ENCODE data around the gene ARAP1. TPM values are rescaled to one million over a fixed set of nuclear protein-coding genes. Genes with fewer than 3 reads are reported as not detected.

ARAP1 gene
- total and polyA plus RNA-seq, 2 of the 8 experiments (the other 6 are each of a cell fraction or from before 2014, with no cell fraction given), result 25.7 to 61.6 TPM

DNA sequence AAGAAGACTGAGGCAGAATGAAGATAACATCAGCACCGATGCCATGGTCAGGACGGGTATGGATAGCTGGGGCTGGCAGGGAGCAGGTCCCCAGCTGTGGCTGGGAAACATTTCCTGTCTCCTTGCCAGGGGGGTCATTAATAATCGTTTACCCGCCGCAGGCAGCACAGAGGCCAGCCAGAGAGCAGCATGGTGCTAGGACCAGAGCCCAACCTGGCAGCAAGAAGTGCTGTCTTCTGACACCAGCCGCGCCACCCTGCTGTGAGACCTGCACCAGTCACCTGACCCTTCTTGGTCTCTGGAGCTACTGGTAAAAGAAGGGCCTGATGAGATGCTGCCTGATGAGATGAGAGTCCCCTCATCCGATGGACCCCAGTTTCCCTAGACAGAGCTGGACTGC, 114.3 kb downstream of the ARAP1 start (continued):
- TF ChIP-seq, protein P1, sequence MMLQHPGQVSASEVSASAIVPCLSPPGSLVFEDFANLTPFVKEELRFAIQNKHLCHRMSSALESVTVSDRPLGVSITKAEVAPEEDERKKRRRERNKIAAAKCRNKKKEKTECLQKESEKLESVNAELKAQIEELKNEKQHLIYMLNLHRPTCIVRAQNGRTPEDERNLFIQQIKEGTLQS (IDR thresholded peaks at IDR 0.05; ENCODE audit: insufficient read depth, low read depth, low read length), result no peak
- TF ChIP-seq HDAC2 (IDR thresholded peaks at IDR 0.05; ENCODE audit: borderline replicate concordance in 1 of 2, low read depth in 2 of 2, low read length in 2 of 2), result no peak
- TF ChIP-seq, protein P2, sequence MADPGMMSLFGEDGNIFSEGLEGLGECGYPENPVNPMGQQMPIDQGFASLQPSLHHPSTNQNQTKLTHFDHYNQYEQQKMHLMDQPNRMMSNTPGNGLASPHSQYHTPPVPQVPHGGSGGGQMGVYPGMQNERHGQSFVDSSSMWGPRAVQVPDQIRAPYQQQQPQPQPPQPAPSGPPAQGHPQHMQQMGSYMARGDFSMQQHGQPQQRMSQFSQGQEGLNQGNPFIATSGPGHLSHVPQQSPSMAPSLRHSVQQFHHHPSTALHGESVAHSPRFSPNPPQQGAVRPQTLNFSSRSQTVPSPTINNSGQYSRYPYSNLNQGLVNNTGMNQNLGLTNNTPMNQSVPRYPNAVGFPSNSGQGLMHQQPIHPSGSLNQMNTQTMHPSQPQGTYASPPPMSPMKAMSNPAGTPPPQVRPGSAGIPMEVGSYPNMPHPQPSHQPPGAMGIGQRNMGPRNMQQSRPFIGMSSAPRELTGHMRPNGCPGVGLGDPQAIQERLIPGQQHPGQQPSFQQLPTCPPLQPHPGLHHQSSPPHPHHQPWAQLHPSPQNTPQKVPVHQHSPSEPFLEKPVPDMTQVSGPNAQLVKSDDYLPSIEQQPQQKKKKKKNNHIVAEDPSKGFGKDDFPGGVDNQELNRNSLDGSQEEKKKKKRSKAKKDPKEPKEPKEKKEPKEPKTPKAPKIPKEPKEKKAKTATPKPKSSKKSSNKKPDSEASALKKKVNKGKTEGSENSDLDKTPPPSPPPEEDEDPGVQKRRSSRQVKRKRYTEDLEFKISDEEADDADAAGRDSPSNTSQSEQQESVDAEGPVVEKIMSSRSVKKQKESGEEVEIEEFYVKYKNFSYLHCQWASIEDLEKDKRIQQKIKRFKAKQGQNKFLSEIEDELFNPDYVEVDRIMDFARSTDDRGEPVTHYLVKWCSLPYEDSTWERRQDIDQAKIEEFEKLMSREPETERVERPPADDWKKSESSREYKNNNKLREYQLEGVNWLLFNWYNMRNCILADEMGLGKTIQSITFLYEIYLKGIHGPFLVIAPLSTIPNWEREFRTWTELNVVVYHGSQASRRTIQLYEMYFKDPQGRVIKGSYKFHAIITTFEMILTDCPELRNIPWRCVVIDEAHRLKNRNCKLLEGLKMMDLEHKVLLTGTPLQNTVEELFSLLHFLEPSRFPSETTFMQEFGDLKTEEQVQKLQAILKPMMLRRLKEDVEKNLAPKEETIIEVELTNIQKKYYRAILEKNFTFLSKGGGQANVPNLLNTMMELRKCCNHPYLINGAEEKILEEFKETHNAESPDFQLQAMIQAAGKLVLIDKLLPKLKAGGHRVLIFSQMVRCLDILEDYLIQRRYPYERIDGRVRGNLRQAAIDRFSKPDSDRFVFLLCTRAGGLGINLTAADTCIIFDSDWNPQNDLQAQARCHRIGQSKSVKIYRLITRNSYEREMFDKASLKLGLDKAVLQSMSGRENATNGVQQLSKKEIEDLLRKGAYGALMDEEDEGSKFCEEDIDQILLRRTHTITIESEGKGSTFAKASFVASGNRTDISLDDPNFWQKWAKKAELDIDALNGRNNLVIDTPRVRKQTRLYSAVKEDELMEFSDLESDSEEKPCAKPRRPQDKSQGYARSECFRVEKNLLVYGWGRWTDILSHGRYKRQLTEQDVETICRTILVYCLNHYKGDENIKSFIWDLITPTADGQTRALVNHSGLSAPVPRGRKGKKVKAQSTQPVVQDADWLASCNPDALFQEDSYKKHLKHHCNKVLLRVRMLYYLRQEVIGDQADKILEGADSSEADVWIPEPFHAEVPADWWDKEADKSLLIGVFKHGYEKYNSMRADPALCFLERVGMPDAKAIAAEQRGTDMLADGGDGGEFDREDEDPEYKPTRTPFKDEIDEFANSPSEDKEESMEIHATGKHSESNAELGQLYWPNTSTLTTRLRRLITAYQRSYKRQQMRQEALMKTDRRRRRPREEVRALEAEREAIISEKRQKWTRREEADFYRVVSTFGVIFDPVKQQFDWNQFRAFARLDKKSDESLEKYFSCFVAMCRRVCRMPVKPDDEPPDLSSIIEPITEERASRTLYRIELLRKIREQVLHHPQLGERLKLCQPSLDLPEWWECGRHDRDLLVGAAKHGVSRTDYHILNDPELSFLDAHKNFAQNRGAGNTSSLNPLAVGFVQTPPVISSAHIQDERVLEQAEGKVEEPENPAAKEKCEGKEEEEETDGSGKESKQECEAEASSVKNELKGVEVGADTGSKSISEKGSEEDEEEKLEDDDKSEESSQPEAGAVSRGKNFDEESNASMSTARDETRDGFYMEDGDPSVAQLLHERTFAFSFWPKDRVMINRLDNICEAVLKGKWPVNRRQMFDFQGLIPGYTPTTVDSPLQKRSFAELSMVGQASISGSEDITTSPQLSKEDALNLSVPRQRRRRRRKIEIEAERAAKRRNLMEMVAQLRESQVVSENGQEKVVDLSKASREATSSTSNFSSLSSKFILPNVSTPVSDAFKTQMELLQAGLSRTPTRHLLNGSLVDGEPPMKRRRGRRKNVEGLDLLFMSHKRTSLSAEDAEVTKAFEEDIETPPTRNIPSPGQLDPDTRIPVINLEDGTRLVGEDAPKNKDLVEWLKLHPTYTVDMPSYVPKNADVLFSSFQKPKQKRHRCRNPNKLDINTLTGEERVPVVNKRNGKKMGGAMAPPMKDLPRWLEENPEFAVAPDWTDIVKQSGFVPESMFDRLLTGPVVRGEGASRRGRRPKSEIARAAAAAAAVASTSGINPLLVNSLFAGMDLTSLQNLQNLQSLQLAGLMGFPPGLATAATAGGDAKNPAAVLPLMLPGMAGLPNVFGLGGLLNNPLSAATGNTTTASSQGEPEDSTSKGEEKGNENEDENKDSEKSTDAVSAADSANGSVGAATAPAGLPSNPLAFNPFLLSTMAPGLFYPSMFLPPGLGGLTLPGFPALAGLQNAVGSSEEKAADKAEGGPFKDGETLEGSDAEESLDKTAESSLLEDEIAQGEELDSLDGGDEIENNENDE (IDR thresholded peaks at IDR 0.05; ENCODE audit: insufficient replicate concordance, low read length), result no peak
- TF ChIP-seq TAF7 (optimal IDR thresholded peaks at IDR 0.05; ENCODE audit: borderline replicate concordance, low read depth, low read length), result no peak
- no peak for TF ChIP-seq BACH1 (IDR thresholded peaks at IDR 0.05; ENCODE audit: low read length)
- TF ChIP-seq EGR1 (IDR thresholded peaks at IDR 0.05; ENCODE audit: borderline replicate concordance, low read depth, low read length), result no peak
- TF ChIP-seq, protein P3, sequence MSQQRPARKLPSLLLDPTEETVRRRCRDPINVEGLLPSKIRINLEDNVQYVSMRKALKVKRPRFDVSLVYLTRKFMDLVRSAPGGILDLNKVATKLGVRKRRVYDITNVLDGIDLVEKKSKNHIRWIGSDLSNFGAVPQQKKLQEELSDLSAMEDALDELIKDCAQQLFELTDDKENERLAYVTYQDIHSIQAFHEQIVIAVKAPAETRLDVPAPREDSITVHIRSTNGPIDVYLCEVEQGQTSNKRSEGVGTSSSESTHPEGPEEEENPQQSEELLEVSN (IDR thresholded peaks at IDR 0.05), result no peak

Measured in H1 (cell line).